Peyer's patch (tissue), 4 donors: ENCODE measurements around the gene NDFIP2. TPM values are rescaled to one million over a fixed set of nuclear protein-coding genes. Genes with fewer than 3 reads are reported as not detected.

Experiments
- DNase-seq, 3 donors: peaks; one replicate each; pipeline ENCODE4 v3.0.0-alpha.2; 2017 to 2019
- H3K27ac ChIP-seq, 4 donors: fragments of 200-600 bp; sonication (generic); one replicate each; pipeline ENCODE4 v1.5.1; 2016 to 2019
- H3K27me3 ChIP-seq, 2 donors: fragments of 200-600 bp; sonication (generic); one replicate each; pipeline ENCODE4 v1.5.1; 2019
- H3K36me3 ChIP-seq, 3 donors: fragments of 200-600 bp; sonication (generic); one replicate each; pipeline ENCODE4 v1.5.1; 2016 to 2019
- H3K4me1 ChIP-seq, 4 donors: fragments of 200-600 bp; sonication (generic); one replicate each; pipeline ENCODE4 v1.5.1; 2016 to 2019
- H3K4me3 ChIP-seq, 4 donors: fragments of 200-600 bp; sonication (generic); 1 replicate in 3 of 4; 2 replicates in 1 of 4; pipeline ENCODE4 v1.5.1; 2016 to 2019; ENCODE audit warnings: mild to moderate bottlenecking in 1 of 4
- H3K9me3 ChIP-seq, 4 donors: fragments of 200-600 bp; sonication (generic); one replicate each; pipeline ENCODE4 v1.5.1; 2016 to 2019; ENCODE audit warnings: mild to moderate bottlenecking in 1 of 4
- CTCF ChIP-seq, 6 experiments: fragments of 450-650 bp in 4 of 6; fragments of 200-600 bp in 2 of 6; sonication (generic) in 1 of 6; IDR thresholded peaks; one replicate each; pipeline ENCODE4 v1.5.1; 2017 to 2019; ENCODE audit warnings: antibody characterized with exemption in 6 of 6, mild to moderate bottlenecking in 3 of 6, moderate library complexity in 1 of 6
- POLR2A ChIP-seq, 2 donors: fragments of 450-650 bp; IDR thresholded peaks; one replicate each; pipeline ENCODE4 v1.5.1; 2017; ENCODE audit warnings: antibody characterized with exemption in 2 of 2, mild to moderate bottlenecking in 2 of 2, moderate library complexity in 2 of 2
- total RNA-seq, 4 donors: library from RNA; depleted of rRNA; stranded (reverse); fragments of >200 nt; gene quantifications; one replicate each; pipeline ENCODE4 v1.1.0, GENCODE V29; 2016

NDFIP2 gene
- total RNA-seq, 4 donors from 2014 or later: 28.1 to 102 (median 59.6) TPM

GRCh38 chr13:79519255-79519654 lies 38.3 kb downstream of the NDFIP2 start:
- H3K27me3 ChIP-seq: no peaks in the 10 kb centered on the region
- no peaks in the 10 kb centered on the region for H3K4me1 ChIP-seq
- H3K36me3 ChIP-seq: peaks cover 0 to 25% (median 0%) of the 10 kb centered on the region in 3 donors
- no peak overlapping the region for H3K4me3 ChIP-seq
- no peak for DNase-seq
- H3K27ac ChIP-seq: no peak overlapping the region
- no peak for TF ChIP-seq POLR2A (IDR thresholded peaks at IDR 0.05)
- no peak for TF ChIP-seq CTCF (IDR thresholded peaks at IDR 0.05)
- no peaks in the 10 kb centered on the region for H3K9me3 ChIP-seq

DNA sequence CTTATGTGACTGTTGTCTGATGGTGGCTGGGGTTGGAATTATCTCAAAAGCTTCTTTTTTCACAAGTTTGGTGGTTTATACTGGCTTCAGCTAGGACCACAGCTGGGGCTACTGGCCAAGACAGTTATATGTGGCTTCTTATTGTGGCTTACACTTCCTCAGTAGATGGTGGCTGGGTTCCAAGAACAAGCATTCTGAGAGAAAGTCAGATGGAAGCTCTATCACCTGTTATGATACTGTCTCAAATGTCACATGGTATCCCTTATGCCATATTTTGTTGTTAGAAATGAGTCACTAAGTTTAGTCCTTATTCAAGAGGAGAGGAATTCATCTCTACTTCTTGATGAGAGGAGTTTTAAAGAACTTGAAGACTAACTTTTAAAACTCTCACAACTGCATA lies 41.6 kb downstream of the NDFIP2 start:
- Histone ChIP-seq H3K4me3 (no peak overlapping the region), H3K27me3 (no peaks in the 10 kb centered on the region), H3K4me1 (no peaks in the 10 kb centered on the region), H3K36me3 (peaks cover 0 to 41% (median 0%) of the 10 kb centered on the region in 3 donors), H3K27ac (no peak overlapping the region), H3K9me3 (no peaks in the 10 kb centered on the region)
- no peak for DNase-seq
- no peak for TF ChIP-seq POLR2A (IDR thresholded peaks at IDR 0.05)
- no peak for TF ChIP-seq CTCF (IDR thresholded peaks at IDR 0.05)

- Histone ChIP-seq H3K4me3 (no peak overlapping the region), H3K27ac (no peak overlapping the region), H3K9me3 (no peaks in the 10 kb centered on the region), H3K36me3 (peaks cover 0 to 45% (median 0%) of the 10 kb centered on the region in 3 donors), H3K4me1 (no peaks in the 10 kb centered on the region), H3K27me3 (no peaks in the 10 kb centered on the region)
- no peak for DNase-seq
- TF ChIP-seq POLR2A (IDR thresholded peaks at IDR 0.05) (no peak), CTCF (IDR thresholded peaks at IDR 0.05) (no peak)
Measured at GRCh38 chr13:79525064-79525857, 44.3 kb downstream of the NDFIP2 start.

- DNase-seq: no peak
- no peaks in the 10 kb centered on the region for H3K9me3 ChIP-seq
- peaks cover 0 to 35% (median 0%) of the 10 kb centered on the region in 3 donors for H3K36me3 ChIP-seq
- no peak for TF ChIP-seq CTCF (IDR thresholded peaks at IDR 0.05)
- TF ChIP-seq POLR2A (IDR thresholded peaks at IDR 0.05): no peak
- H3K27ac ChIP-seq: no peak overlapping the region
- H3K4me3 ChIP-seq: no peak overlapping the region
- no peaks in the 10 kb centered on the region for H3K4me1 ChIP-seq
- no peaks in the 10 kb centered on the region for H3K27me3 ChIP-seq
Measured at GRCh38 chr13:79527698-79528097, 46.7 kb downstream of the NDFIP2 start.

DNA sequence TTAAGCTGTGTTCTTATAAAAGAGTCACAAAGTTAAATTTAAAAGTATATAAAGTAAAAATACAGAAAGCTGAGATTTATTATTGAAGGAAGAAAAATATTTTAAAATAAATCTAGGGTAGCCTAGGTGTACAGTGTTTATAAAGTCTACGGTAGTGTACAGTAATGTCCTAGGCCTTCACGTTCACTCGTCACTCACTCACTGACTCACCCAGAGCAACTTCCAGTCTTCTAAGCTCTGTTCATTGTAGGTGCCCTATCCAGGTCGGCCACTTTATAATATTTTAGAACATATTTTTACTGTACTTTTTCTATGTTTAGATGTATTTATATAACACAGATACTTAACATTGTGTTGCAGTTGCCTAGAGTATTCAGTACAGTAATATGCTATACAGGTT lies 47.4 kb downstream of the NDFIP2 start:
- H3K27me3 ChIP-seq: no peaks in the 10 kb centered on the region
- H3K36me3 ChIP-seq: peaks cover 0 to 29% (median 0%) of the 10 kb centered on the region in 3 donors
- H3K27ac ChIP-seq: no peak overlapping the region
- H3K4me1 ChIP-seq: no peaks in the 10 kb centered on the region
- DNase-seq: no peak
- TF ChIP-seq POLR2A (IDR thresholded peaks at IDR 0.05) (no peak), CTCF (IDR thresholded peaks at IDR 0.05) (no peak)
- H3K9me3 ChIP-seq: no peaks in the 10 kb centered on the region
- H3K4me3 ChIP-seq: no peak overlapping the region
